NCI-H1092 (cell line): Measurements from ENCODE around the gene SLC7A11.
A peak's percentile ranks its signal among the peaks of the same experiment; 100 is the strongest.
"Not testable (repeated sequence)": the region's sequence is repeated elsewhere in the genome, so short reads cannot be mapped to it uniquely, and the experiment has no call there.

Experiments
- DNase-seq: peaks from one replicate; lab custom pipeline; 2025; lab: John Stamatoyannopoulos, UW

The SLC7A11 gene

DNA sequence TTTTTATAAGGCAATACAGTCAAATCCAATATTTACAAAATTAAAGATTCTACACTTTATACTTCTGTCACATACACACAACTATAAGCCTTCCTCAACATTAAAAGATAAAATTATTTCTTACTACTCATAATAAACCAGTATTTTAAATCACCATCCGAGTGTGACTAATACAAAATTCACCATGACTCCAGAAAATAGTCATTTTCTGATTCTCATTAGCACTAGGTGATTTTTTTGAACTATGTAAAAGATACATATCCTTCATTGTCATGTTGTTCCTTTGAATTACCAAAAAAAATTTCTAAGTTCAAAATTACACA is 646 bp upstream of the SLC7A11 start:
- DNase-seq: no peak

DNA sequence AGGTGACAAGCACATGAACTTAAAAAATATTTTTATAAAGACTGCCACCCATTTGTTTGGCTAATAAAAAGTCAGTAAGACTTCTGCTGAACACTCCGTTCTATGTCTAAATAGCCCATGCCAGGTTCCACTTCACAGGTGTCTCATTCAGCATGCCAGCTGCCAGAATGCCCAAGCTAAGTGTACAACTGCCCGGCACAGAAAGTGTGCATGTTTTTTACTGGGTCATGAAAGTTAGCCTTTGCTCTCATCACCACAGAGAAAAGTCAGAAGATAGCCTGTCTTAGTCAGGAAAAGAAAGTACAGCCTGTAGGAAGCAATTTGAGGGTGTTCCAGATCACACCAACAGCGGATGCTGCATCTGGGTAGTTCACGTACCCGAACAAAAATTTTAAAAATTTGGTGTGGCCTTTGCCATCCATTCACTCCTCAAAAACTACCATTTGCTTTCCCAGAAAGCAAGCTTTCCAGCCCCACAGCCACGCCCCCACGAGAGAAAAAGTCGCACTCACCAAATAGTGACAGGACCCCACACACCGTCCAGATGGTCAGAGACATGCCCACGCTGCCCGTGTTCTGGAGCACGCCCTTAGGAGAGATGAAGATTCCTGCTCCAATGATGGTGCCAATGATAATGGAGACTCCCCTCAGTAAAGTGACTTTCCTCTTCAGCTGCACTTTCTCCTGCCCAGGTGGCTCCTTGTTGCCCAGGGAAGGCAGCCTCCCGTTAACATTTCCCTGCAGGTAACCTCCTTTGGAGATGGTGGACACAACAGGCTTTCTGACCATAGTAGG is 671 bp downstream of the SLC7A11 start:
- DNase-seq: no peak

DNA sequence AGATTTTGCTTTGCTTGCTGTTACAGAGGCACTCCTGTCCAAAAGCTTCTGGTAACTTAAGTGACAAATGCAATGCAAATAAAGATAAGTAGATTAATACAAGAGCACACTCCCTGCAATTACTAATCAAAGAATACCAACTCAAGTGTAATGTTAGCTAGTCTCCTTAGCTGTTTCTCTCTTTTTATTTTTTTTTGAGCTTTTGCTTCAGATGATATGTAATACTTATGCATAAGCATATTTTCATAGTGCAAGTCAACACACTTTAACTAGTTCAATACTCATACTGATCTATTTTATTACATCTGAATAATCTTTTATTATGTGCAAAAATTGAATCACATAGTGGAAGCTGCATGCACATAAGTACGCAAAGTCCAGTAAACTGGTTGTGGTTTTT is 2.7 kb downstream of the SLC7A11 start:
- DNase-seq: no peak

DNA sequence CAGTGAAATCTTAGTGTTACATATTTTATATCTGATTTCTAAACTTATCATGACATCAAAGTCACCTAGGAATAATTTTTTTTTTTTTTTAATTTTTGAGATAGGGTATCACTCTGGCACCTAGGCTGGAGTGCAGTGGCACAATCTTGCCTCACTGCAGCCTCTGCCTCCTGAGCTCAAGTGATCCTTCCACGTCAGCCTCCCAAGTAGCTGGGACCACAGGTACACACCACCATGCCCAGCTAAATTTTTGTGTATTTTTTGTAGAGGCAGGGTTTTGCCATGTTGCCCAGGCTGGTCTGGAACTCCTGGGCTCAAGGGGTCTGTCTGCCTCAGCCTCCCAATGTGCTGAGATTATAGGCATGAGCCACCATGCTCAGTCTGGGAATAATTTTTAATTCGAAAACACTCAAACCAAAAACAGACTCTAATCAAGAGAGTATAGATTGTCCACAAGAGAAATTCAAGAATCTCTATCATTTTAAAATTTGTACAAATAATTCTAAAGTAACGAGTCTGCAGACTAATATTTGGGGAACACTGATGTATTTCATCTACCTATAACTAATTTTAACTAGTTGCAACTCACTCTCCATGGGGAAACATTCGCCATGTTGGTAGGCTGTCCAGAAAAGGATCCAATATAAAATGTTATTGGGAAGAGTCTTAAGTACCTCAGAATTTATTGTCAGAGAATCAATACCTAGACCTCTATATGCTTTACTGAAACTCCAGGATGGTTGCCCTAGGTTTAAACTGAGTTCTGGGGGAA is 3.4 kb downstream of the SLC7A11 start:
- no peak for DNase-seq

DNA sequence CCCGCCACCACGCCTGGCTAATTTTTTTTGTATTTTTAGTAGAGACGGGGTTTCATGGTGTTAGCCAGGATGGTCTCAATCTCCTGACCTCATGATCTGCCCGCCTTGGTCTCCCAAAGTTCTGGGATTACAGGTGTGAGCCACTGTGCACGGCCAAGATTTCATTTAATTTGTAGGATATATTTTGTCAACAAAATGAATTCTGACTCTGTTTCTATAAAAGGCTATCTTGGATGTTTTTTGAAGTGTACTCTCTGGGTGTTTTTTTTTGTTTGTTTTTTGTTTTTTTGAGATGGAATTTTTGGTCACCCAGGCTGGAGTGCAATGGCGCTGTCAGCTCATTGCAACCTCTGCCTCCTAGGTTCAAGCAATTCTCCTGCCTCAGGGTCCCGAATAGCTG is 5.0 kb downstream of the SLC7A11 start:
- not testable (repeated sequence) for DNase-seq

DNA sequence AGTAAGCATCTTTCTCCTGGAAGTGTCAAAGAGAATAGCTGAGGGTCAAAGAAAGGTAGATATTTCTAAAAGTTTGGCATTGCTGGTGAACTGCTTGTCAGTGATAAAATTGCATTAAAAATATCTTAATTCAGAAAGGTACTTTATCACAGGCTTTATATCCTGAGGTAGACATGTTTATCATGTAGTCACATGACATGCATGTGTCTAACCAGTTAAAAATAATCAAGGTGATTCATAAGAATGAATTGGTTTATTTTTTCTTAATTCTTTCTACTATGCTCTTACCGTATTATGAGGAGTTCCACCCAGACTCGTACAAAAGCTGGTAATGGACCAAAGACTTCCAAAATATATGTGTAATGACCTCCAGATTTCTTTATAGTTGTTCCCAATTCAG is 6.1 kb downstream of the SLC7A11 start:
- DNase-seq: no peak

DNA sequence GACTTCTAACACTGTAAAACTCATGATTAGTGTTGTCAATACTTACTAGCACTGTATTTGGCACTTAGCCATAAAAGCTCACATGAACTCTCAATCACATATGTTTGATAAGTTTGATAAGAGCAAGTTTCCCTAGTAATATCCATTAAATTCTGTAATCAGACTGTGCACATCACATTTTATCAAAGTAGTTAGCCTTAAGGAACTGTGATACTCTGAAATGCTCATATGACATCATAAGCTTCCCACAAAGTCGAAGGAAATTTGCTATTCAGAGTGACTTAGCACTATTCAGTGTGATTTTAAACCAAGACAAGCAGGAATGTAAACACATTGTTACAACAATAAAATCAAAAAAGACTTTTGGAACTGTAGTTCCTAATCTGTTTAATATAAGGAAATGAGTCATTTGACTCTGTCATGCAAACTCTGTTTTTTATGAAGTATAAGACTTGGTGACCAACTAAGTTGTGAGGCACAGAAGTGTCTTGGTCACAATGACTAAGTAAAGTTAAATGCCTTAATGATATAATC is 6.7 kb downstream of the SLC7A11 start:
- no peak for DNase-seq

DNA sequence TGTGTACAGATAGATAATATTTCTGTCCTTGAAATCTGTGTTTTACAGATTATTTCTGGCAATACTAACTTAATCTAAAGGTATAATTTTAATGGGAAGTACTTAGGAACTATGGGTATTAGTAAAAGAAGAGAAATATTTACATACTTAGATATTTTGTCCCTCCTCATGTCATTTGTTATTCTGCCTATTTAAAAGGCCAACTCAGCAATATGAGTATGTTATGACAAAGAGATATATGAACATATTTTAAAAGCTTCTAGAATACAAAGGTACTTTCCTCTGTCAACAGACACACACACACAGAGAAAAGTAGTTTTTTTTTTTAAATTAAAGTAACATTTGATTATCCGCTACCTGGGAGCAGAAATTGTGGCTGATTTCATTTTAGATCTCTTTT is 7.9 kb downstream of the SLC7A11 start:
- DNase-seq: no peak

DNA sequence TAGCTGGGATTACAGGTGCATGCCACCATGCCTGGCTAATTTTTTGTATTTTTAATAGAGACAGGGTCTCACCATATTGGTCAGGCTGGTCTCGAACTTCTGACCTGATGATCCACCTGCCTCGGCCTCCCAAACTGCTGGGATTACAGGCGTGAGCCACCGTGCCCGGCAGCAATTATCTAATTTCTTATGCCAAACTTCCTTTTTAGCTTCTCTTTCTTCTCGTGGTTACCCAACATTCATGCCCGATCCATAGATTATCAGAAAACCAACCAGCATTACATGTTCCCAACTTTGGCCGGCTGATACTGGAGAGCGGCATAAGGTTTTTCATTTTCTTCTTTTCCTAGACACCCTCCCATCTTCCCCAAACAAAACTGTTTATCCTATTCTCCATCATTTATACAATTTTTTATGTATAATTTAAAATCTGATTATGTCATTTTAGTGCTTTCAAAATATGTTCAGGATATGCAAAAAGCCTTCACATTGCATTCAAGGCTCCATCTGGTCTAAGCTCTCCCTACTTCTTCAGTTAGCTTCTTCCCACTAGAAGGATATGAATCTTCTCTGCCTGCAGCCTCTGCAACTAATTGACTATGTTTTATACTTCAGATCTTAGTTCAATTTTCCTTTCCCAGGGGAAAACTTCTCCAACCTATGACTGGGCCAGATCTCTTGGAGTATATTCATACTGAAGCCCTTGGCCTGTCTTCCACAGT is 8.7 kb downstream of the SLC7A11 start:
- no peak for DNase-seq

DNA sequence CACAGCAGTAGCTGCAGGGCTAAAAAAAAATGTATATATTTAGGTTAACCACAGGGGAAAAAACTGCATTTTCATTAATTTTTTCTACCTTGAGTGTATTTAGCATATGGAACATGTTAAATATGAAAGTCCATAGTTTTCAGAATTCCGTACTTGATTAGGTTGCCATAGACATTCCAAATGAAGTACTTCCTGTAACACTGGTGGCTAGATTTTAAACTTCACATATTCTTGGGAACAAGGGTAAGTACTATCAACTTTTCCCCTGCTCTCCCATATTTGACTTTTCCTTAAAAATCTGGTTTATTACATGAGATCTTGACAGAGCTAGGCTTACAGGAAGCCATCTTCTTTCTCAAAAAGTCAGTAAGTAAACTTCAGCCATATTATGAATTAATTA is 9.8 kb downstream of the SLC7A11 start:
- no peak for DNase-seq

DNA sequence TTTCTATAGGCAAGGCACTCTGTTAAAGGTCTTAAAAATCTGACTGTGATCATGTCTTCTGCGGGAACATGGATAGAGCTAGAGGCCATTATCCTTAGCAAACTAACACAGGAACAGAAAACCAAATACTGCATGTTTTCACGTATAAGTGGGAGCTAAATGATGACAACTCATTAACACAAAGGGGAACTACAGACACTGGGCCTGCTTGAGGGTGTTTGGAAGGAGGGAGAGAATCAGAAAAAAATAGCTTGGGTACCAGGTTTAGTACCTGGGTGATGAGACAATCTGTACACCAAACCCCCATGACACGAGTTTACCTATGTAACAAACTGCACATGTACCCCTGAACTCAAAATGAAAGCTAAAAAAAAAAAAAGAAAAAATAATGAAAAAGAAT is 12.1 kb downstream of the SLC7A11 start:
- DNase-seq: no peak

DNA sequence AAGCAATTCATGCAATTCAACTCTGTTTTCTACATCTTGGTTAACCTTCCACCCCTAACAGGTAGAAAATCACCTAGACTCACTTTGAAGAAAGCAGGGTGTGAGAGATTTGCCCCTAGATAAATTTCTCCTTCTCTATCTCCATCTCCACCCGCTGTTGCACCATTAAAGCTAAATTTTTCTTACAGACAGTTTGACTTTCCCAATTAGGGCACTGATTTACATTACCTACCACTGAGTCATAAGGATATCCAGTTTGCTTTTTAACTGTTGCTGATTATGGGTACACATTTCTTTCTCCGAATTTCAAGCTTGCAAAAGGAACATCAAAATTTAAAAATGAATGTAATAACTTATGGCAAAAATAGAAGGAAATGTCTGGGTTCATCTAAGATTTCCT is 13.0 kb downstream of the SLC7A11 start:
- DNase-seq: no peak

DNA sequence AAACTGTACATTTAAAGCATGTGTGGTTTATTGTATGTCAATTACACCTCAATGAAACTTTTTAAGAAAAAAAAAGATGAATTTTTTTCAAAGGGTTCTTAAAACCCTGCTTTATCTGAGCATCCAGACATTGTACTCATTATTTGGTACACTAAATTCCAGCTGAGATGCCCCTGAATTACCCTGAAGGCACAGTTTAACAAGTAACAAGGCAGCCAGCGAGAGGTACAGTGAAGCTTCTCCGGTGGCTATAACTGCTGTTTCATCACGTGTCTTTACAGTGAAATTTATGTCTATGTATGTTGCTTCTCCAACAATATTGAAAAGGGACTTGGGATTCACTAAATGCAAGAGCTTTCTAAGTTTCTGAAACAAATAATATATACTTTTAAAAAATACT is 15.8 kb downstream of the SLC7A11 start:
- no peak for DNase-seq

DNA sequence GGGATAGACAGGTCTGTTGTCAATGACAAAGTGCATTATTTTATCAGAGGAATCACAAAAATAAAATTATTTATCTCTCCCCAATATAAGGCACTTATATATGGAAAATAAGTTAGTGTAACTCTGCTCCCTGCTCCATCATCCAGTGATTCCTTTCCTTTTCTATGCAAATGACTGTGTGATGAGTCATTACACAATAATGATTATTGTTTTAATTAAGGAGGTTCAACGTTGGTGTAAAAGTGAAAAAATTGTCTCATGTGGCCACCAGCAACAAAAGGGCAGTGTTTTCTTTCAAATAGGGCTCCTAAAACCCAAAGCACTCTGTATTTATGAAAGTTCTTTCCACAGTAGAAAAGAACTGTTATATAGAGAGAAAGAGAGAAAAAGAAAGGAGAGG is 16.7 kb downstream of the SLC7A11 start:
- DNase-seq: no peak

DNA sequence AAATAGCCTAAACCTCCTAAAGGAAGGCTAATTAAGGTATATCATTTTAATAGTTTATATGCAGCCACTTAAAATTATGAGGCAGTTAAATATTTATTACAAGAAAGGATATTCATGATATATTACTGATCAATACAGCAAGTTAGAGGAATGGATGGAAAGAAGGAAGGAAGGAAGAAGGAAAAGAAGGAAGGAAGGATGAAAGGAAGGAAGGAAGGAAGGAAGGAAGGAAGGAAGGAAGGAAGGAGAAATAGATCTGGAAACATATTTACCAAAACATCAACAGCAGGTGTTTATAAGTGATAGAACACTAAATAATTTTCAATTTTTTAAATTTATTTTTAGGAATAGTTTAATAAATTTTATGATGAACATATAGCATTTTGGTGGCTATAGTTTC is 17.5 kb downstream of the SLC7A11 start:
- DNase-seq: no peak

DNA sequence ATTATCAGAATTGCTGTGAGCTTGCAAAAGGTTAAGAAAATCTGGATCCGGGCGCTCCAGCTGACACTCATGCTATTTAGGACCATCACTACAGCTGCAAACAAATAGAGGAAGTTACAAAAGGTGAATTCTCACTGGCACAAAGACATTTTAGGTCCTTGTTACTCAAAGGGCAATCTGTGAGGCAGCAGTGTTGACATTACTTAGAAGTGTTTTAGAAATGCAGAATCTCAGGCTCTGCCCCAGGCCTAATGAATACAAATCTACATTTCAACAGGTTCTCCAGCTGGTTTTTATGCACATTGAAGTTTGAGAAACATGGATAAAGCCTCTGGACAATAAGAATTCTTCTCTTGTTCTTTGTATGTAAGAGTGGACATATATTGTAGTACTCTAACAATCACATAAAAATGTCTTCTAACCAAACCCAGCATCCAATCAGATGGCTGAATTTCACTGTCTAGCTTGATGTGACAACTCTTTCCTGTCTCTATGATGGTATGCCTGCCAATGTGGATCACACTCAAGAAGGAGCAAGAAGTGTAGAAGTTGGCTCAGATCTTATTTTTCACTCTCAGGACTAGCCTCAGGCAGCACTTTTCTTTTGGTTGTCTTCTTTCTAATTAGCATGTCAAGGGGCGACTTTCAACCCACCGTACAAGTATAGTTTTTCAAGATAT is 18.8 kb downstream of the SLC7A11 start:
- DNase-seq: no peak

DNA sequence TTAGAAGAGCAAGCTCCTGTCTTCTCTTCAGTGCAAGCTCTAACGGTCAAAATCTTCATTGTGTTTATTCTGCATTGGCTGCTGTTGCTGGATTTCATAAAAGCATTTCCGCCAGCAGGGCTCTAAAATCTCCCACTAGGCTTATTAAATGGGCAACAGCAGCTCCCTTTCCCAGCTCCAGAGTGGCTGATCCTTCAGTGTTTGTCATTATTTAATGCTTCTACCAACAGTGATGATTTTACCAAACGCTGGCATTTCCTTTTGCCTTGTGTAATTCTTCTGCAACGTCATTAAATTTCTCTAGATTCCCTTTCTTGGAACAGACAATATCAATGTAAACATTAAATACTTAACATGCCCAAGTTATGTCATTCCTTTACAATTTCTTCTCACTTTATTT is 20.1 kb downstream of the SLC7A11 start:
- peak; percentile 17 for DNase-seq

DNA sequence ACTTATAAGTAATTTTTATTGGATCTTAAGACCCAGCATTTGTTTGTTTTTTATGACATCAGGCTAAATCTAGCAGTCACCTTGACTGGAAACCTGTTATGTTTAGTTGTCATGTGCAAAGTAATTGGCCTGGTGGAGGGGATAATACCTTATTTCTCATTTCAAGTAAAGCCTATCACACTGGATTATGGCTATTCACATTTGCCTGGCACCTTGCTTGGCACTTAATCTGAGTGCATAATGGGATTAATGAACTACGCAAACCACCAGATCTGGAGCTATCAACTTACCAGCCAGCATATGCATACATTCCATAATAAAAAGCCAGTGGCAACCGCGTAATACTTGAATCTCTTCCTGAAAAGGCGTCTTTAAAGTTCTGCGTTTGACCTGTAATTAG is 23.2 kb downstream of the SLC7A11 start:
- no peak for DNase-seq

DNA sequence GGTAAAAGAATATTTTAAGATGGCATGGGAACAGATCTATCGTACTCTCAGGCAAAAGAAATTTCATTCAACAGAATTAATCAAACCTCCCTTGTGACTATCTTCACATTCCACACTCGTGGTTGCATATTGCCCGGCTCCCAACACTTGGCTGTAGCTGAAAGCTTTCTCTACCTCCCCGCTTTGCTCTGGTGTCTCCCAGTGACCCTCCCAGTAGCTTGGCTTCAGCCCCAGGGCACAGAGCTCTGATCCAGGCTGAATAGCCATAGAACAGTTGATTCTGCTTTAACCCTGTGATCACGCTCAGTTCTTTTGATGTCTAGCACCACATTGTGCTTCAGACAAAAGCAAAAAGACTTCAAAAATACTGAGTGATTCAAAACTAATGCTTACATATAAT is 24.6 kb downstream of the SLC7A11 start:
- no peak for DNase-seq

DNA sequence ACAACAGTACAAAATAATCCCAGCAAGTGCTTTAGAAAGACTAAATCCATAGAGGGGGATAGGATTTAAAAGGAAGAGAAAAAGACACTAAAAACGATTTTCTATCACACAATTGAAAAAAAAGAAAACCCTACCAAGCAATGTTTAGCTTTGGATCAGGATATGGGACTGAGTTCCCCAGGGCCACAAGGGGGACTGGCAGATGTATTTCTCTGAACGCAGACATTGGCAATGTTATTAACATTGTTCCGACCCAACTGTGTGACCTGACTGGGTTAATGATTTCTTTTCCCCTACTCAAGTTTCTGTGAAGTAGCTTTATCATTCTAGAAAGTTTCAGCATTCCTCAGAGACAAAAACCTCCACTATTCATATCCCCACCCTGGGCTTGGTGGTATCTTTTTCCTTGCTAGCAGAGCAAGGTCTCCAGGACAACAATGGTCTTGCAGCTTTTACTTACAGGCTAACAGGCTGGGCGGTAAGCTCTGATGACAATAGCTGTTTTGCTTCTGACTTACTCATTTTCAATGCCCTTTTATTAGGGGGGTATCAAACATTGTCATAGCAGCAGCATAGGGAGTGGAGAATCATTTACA is 25.8 kb downstream of the SLC7A11 start:
- no peak for DNase-seq

DNA sequence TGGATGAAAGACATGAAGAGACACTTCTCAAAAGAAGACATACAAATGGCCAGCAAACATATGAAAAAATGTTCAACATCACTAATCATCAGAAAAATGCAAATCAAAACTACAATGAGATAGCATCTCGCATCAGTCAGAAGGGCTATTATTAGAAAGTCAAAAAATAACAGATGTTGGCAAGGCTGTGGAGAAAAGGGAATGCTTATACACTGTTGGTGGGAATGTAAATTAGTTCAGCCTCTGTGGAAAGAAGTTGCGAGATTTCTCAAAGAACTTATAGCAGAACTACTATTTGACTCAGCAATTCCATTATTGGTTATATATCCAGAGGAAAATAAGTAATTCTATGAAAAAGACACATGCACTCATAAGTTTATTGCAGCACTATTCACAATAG is 31.6 kb downstream of the SLC7A11 start:
- not testable (repeated sequence) for DNase-seq

DNA sequence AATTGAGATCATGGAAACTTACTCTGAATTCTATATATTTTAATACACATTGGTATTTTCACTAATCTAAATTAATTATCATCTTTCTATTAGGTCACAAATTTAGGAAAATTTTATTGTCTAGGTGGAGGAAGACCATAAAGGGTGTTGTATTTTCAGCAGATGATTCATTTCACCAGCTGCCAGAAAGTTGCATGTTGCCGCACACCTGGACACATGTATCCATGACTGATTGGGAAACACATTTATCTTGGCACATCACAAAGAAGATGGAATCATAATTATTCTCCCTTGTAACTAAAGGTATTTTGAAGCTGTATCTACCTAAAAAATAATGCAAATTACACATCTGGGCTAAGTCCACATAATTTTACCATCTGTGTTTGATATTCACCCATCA is 33.1 kb downstream of the SLC7A11 start:
- no peak for DNase-seq
